Nephron (organoid): ENCODE measurements around the gene CGB3.

Source experiments
- H3K27ac Mint-ChIP-seq, 3 experiments: 2 replicates each; pipeline ENCODE4 v1.8.0; 2020; ENCODE audit warnings: mixed read lengths in 3 of 3, mild to moderate bottlenecking in 2 of 3, moderate library complexity in 1 of 3
- H3K27me3 Mint-ChIP-seq: 2 replicates; pipeline ENCODE4 v1.8.0; 2021; ENCODE audit warnings: low read depth, mild to moderate bottlenecking, moderate library complexity, mixed read lengths
- H3K36me3 Mint-ChIP-seq: 2 replicates; pipeline ENCODE4 v1.8.0; 2020; ENCODE audit warnings: low read depth, mixed read lengths
- H3K4me1 Mint-ChIP-seq: 2 replicates; pipeline ENCODE4 v1.8.0; 2020; ENCODE audit warnings: mixed read lengths
- H3K4me3 Mint-ChIP-seq, 3 experiments: 2 replicates each; pipeline ENCODE4 v1.8.0; 2020; ENCODE audit warnings: mild to moderate bottlenecking in 3 of 3, mixed read lengths in 3 of 3, moderate library complexity in 2 of 3
- H3K9me3 Mint-ChIP-seq: 2 replicates; pipeline ENCODE4 v1.8.0; 2020; ENCODE audit warnings: mixed read lengths
- TF ChIP-seq, protein P1 (sequence below), 3 experiments: fragments of 200-600 bp; sonication (generic); IDR thresholded peaks; one replicate each; pipeline ENCODE4 v1.5.0; 2021; ENCODE audit warnings: antibody characterized with exemption in 3 of 3; ENCODE audit not compliant: unreplicated experiment in 3 of 3

Gene CGB3

GRCh38 chr19:49017666-49018351 is 6.3 kb downstream of the CGB3 start:
- Mint-ChIP-seq H3K9me3 (no peaks in the 10 kb centered on the region), H3K27me3 (peaks cover 44% of the 10 kb centered on the region), H3K4me1 (peaks cover 7% of the 10 kb centered on the region), H3K27ac (no peak overlapping the region), H3K4me3 (peak overlapping the region in 1 of 3 experiments; percentile 38), H3K36me3 (peaks cover 11% of the 10 kb centered on the region)
- TF ChIP-seq, protein P1, sequence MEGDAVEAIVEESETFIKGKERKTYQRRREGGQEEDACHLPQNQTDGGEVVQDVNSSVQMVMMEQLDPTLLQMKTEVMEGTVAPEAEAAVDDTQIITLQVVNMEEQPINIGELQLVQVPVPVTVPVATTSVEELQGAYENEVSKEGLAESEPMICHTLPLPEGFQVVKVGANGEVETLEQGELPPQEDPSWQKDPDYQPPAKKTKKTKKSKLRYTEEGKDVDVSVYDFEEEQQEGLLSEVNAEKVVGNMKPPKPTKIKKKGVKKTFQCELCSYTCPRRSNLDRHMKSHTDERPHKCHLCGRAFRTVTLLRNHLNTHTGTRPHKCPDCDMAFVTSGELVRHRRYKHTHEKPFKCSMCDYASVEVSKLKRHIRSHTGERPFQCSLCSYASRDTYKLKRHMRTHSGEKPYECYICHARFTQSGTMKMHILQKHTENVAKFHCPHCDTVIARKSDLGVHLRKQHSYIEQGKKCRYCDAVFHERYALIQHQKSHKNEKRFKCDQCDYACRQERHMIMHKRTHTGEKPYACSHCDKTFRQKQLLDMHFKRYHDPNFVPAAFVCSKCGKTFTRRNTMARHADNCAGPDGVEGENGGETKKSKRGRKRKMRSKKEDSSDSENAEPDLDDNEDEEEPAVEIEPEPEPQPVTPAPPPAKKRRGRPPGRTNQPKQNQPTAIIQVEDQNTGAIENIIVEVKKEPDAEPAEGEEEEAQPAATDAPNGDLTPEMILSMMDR (IDR thresholded peaks at IDR 0.05; ENCODE audit: unreplicated experiment in 3 of 3): peak; percentile 37 to 55 (median 49)

- H3K36me3 Mint-ChIP-seq: peaks cover 15% of the 10 kb centered on the region
- peaks cover 7% of the 10 kb centered on the region for H3K4me1 Mint-ChIP-seq
- H3K4me3 Mint-ChIP-seq: peak within 1 kb of the TSS in 2 of 3 experiments; percentile 32 to 52
- TF ChIP-seq, protein P1 (IDR thresholded peaks at IDR 0.05; ENCODE audit: unreplicated experiment in 3 of 3): no peak
- no peak within 1 kb of the TSS for H3K27ac Mint-ChIP-seq
- H3K9me3 Mint-ChIP-seq: no peaks in the 10 kb centered on the region
- H3K27me3 Mint-ChIP-seq: peaks cover 42% of the 10 kb centered on the region
These were observed 7.0 kb downstream of the CGB3 start, which contains the start of gene LHB for GRCh38 chr19:49017041-49017665. Gene LHB, minus strand, starts transcription at chr19:49017091. Its CDS starts 10 bp downstream, at chr19:49017081.

DNA sequence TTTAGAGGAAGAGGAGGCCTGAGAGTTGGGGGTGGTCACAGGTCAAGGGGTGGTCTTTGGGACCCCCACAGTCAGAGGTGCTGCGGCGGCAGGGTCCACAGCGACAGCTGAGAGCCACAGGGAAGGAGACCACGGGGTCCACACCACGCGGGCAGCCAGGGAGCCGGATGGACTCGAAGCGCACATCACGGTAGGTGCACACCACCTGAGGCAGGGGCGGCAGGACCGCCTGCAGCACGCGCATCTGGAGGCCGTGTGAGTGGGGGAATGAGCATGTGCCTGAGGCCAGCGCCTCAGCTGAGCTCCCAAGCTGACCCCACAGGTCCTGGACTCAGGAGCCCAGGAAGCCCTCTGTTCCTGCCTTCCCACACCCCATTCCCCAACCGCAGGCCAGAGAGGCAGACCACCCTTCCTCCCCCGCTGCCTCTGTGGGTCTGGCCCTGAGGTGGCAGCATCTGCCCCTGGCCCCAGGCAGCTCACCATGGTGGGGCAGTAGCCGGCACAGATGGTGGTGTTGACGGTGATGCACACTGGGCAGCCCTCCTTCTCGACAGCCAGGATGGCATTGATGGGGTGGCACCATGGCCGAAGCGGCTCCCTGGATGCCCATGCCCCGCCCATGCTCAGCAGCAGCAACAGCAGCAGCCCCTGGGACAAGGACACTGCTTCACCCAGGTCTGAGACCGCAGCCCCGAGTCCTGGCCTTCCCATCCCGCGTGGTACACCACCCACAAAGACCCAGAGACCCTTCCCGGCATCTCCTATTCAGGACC is 7.9 kb downstream of the CGB3 start:
- no peak overlapping the region for H3K27ac Mint-ChIP-seq
- H3K27me3 Mint-ChIP-seq: peaks cover 36% of the 10 kb centered on the region
- TF ChIP-seq, protein P1 (IDR thresholded peaks at IDR 0.05; ENCODE audit: unreplicated experiment in 3 of 3): no peak
- no peaks in the 10 kb centered on the region for H3K9me3 Mint-ChIP-seq
- peaks cover 7% of the 10 kb centered on the region for H3K4me1 Mint-ChIP-seq
- peaks cover 15% of the 10 kb centered on the region for H3K36me3 Mint-ChIP-seq
- H3K4me3 Mint-ChIP-seq: no peak overlapping the region

- H3K27ac Mint-ChIP-seq: no peak overlapping the region
- TF ChIP-seq, protein P1 (IDR thresholded peaks at IDR 0.05; ENCODE audit: unreplicated experiment in 3 of 3): no peak
- no peak overlapping the region for H3K4me3 Mint-ChIP-seq
- peaks cover 4% of the 10 kb centered on the region for H3K4me1 Mint-ChIP-seq
- peaks cover 20% of the 10 kb centered on the region for H3K36me3 Mint-ChIP-seq
- no peaks in the 10 kb centered on the region for H3K9me3 Mint-ChIP-seq
- peaks cover 22% of the 10 kb centered on the region for H3K27me3 Mint-ChIP-seq
These were observed 9.3 kb downstream of the CGB3 start for GRCh38 chr19:49014870-49015255.

DNA sequence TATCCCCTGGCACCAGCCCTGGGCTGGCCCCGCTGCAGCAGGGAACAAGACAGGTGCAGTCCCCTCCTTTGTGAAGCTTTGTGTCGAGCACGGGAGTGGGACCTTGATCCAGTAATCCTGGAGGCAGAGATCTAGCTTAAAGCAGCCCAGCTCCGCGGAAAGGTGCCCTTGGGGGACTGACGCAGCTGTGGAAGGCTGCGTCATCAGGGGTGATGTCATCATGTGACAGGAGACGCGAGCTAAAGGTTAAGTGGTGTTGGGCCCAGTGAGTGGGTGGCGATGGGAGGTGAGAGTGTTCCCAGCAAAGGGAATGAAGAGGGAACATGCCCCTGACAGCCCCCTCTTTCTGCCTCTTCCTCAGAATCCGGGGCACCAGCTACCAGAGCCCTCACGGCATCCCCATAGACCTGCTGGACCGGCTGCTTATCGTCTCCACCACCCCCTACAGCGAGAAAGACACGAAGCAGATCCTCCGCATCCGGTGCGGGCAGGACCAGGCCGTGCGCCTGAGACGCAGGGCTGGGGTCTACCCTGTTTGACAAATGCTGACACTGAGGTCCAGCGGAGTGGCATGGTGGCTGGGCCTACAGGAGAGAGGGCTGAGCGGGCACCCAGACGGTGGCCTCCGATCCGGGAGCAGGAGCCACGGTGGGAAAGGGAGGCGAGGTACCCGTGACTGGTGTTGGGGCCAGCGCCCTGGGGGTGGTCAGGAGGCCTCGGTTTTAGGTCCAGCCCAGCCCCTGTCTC is 9.8 kb downstream of the CGB3 start:
- H3K4me1 Mint-ChIP-seq: peaks cover 3% of the 10 kb centered on the region
- TF ChIP-seq, protein P1 (IDR thresholded peaks at IDR 0.05; ENCODE audit: unreplicated experiment in 3 of 3): no peak
- H3K9me3 Mint-ChIP-seq: no peaks in the 10 kb centered on the region
- no peak overlapping the region for H3K27ac Mint-ChIP-seq
- no peak overlapping the region for H3K4me3 Mint-ChIP-seq
- peaks cover 16% of the 10 kb centered on the region for H3K27me3 Mint-ChIP-seq
- H3K36me3 Mint-ChIP-seq: peaks cover 20% of the 10 kb centered on the region
